IMR-90 (cell line): Measurements from ENCODE around the gene KDM4B. TPM values are rescaled to one million over a fixed set of nuclear protein-coding genes. Genes with fewer than 3 reads are reported as not detected.

Experiments used
- CEBPB ChIP-seq: IDR thresholded peaks from 2 replicates; pipeline ENCODE4 v1.6.1; 2012; ENCODE audit warnings: low read depth, low read length, improper control_type of control experiment
- CHD1 ChIP-seq: IDR thresholded peaks from 2 replicates; pipeline ENCODE4 v1.6.1; 2012; ENCODE audit warnings: low read depth, low read length, improper control_type of control experiment
- RCOR1 ChIP-seq: IDR thresholded peaks from 2 replicates; pipeline ENCODE4 v1.6.1; 2012; ENCODE audit warnings: mild to moderate bottlenecking, low read length, improper control_type of control experiment; ENCODE audit not compliant: insufficient replicate concordance
- polyA plus RNA-seq, 3 experiments: library from polyadenylated mRNA; depleted of rRNA; stranded (reverse); fragments of >200 nt; gene quantifications; 2 replicates each; pipeline ENCODE4 v1.2.3, GENCODE V29; 2012; ENCODE audit warnings: low replicate concordance in 1 of 3
- total RNA-seq: library from RNA; depleted of rRNA; stranded (reverse); fragments of >200 nt; gene quantifications from 2 replicates; pipeline ENCODE4 v1.2.3, GENCODE V29; 2012

Gene KDM4B
- total and polyA plus RNA-seq, 2 of the 4 experiments (the other 2 are of a cell fraction), result 5.0 to 17.9 TPM

GRCh38 chr19:5031231-5032100 lies 62.6 kb downstream of the KDM4B start (continued):
- TF ChIP-seq CHD1 (no peak), RCOR1 (no peak), CEBPB (no peak)
